GM15510 (cell line): ENCODE data around the gene TLR9.
A peak's percentile ranks its signal among the peaks of the same experiment; 100 is the strongest.

Experiments
- POLR2A ChIP-seq: IDR thresholded peaks from 3 replicates; pipeline ENCODE4 v1.6.1; 2011; ENCODE audit warnings: borderline replicate concordance; ENCODE audit not compliant: insufficient read length; ENCODE audit errors: extremely low read depth

The TLR9 gene

GRCh38 chr3:52198643-52199608 is 26.5 kb downstream of the TLR9 start:
- TF ChIP-seq POLR2A = no peak

GRCh38 chr3:52197842-52198625 is 27.4 kb downstream of the TLR9 start, which contains the start of gene ALAS1:
TSS of gene ALAS1 (plus strand) at chr3:52198160. CDS start at chr3:52199242, 1,082 bp downstream.
- TF ChIP-seq POLR2A = peak; percentile 98

GRCh38 chr3:52197499-52197841 is 28.0 kb downstream of the TLR9 start:
- TF ChIP-seq POLR2A = no peak

- TF ChIP-seq POLR2A = no peak
These were observed 28.5 kb downstream of the TLR9 start for GRCh38 chr3:52196977-52197376.

- no peak for TF ChIP-seq POLR2A
These were observed 29.6 kb downstream of the TLR9 start for GRCh38 chr3:52195823-52196331.

- TF ChIP-seq POLR2A = no peak
These were observed 30.2 kb downstream of the TLR9 start for GRCh38 chr3:52195291-52195597.

GRCh38 chr3:52194485-52195290 is 30.8 kb downstream of the TLR9 start:
- no peak for TF ChIP-seq POLR2A

- no peak for TF ChIP-seq POLR2A
These were observed 32.4 kb downstream of the TLR9 start for GRCh38 chr3:52193065-52193464.

GRCh38 chr3:52191663-52192062 is 33.8 kb downstream of the TLR9 start:
- no peak for TF ChIP-seq POLR2A

GRCh38 chr3:52190294-52191074 is 35.0 kb downstream of the TLR9 start:
- no peak for TF ChIP-seq POLR2A

GRCh38 chr3:52188556-52188955 is 36.9 kb downstream of the TLR9 start:
- TF ChIP-seq POLR2A = no peak

GRCh38 chr3:52186729-52187128 is 38.7 kb downstream of the TLR9 start:
- no peak for TF ChIP-seq POLR2A

- TF ChIP-seq POLR2A = no peak
These were observed 39.6 kb downstream of the TLR9 start for GRCh38 chr3:52185837-52186236.

GRCh38 chr3:52185311-52185710 is 40.1 kb downstream of the TLR9 start:
- no peak for TF ChIP-seq POLR2A

- no peak for TF ChIP-seq POLR2A
These were observed 40.8 kb downstream of the TLR9 start for GRCh38 chr3:52184690-52185089.
